IMR-90 (cell line): ENCODE results near the gene ACY1. TPM values are rescaled to one million over a fixed set of nuclear protein-coding genes. Genes with fewer than 3 reads are reported as not detected.

Source experiments
- ATAC-seq: fragments of 200-7000 bp; cut with Tn5 transposase; 2 replicates; pipeline ENCODE4 v1.9.1; 2020; ENCODE audit warnings: low read depth, mild to moderate bottlenecking, moderate library complexity
- BruUV-seq: library from RNA; stranded (reverse); fragments of 400-500 nt; replicated peaks from 2 replicates; lab custom pipeline; 2021; lab: Mats Ljungman, UMichigan
- CTCF ChIA-PET: fragments of 300-600 bp; formaldehyde crosslinking; extraction: SDS; loops from one replicate; lab custom pipeline; 2021; ENCODE audit warnings: antibody characterized with exemption; lab: Yijun Ruan, JAX
- POLR2A ChIA-PET: fragments of 300-600 bp; sonication (Branson Sonifier 250); formaldehyde crosslinking; loops from one replicate; lab custom pipeline; 2022; ENCODE audit warnings: antibody characterized with exemption; ENCODE audit not compliant: unreplicated experiment; lab: Charles Lee
- DNase-seq: peaks from one replicate; pipeline ENCODE4 v3.0.0; 2013
- H2AFZ ChIP-seq: replicated peaks from 2 replicates; pipeline ENCODE3; 2013; ENCODE audit warnings: low read length, mild to moderate bottlenecking; ENCODE audit not compliant: poor library complexity
- H2AK5ac ChIP-seq: 2 replicates; pipeline ENCODE4 v1.6.1; 2013; ENCODE audit warnings: low read depth, low read length, inconsistent platforms
- H2AK9ac ChIP-seq: replicated peaks from 2 replicates; pipeline ENCODE3; 2013; ENCODE audit warnings: mild to moderate bottlenecking, low read depth, low read length, moderate library complexity; ENCODE audit not compliant: poor library complexity
- H2BK120ac ChIP-seq: 2 replicates; pipeline ENCODE4 v1.6.1; 2013; ENCODE audit warnings: low read depth, low read length, inconsistent platforms
- H2BK15ac ChIP-seq: 3 replicates; pipeline ENCODE4 v1.6.1; 2013; ENCODE audit warnings: low read depth, low read length, inconsistent platforms
- H2BK20ac ChIP-seq: 2 replicates; pipeline ENCODE4 v1.6.1; 2013; ENCODE audit warnings: low read depth, mild to moderate bottlenecking, inconsistent platforms, low read length, moderate library complexity
- H2BK5ac ChIP-seq: 2 replicates; pipeline ENCODE4 v1.6.1; 2013; ENCODE audit warnings: mild to moderate bottlenecking, low read depth, low read length, inconsistent platforms; ENCODE audit not compliant: poor library complexity, severe bottlenecking
- H3K14ac ChIP-seq: replicated peaks from 2 replicates; pipeline ENCODE4 v1.6.1; 2013; ENCODE audit warnings: low read depth, low read length, inconsistent platforms
- H3K18ac ChIP-seq: 2 replicates; pipeline ENCODE4 v1.6.1; 2013; ENCODE audit warnings: low read depth, low read length, control low read depth
- H3K23ac ChIP-seq: 2 replicates; pipeline ENCODE4 v1.6.1; 2013; ENCODE audit warnings: low read depth, low read length, inconsistent platforms
- H3K27ac ChIP-seq: 2 replicates; pipeline ENCODE4 v1.5.1; 2013; ENCODE audit warnings: mild to moderate bottlenecking, control low read depth, low read length; ENCODE audit not compliant: insufficient read depth
- H3K27me3 ChIP-seq: 2 replicates; pipeline ENCODE4 v1.6.1; 2013; ENCODE audit warnings: low read length; ENCODE audit not compliant: control insufficient read depth, insufficient read depth
- H3K36me3 ChIP-seq: 2 replicates; pipeline ENCODE4 v1.6.1; 2013; ENCODE audit warnings: low read length, mixed read lengths; ENCODE audit not compliant: control insufficient read depth, insufficient read depth
- H3K4ac ChIP-seq: 2 replicates; pipeline ENCODE4 v1.6.1; 2013; ENCODE audit warnings: low read depth, low read length, inconsistent platforms
- H3K4me1 ChIP-seq: 2 replicates; pipeline ENCODE4 v1.6.1; 2013; ENCODE audit warnings: low read length, mixed read lengths; ENCODE audit not compliant: control insufficient read depth, insufficient read depth
- H3K4me2 ChIP-seq: 2 replicates; pipeline ENCODE4 v1.6.1; 2013; ENCODE audit warnings: low read depth, mild to moderate bottlenecking, control low read depth, low read length, moderate library complexity
- H3K4me3 ChIP-seq: 2 replicates; pipeline ENCODE4 v1.5.1; 2013; ENCODE audit warnings: low read depth, mild to moderate bottlenecking, control low read depth, low read length, moderate library complexity; ENCODE audit not compliant: insufficient read depth
- H3K56ac ChIP-seq: 2 replicates; pipeline ENCODE4 v1.6.1; 2013; ENCODE audit warnings: low read length, inconsistent platforms; ENCODE audit not compliant: insufficient read depth; ENCODE audit errors: extremely low read depth
- H3K79me1 ChIP-seq, 2 experiments: 2 replicates each; pipeline ENCODE4 v1.6.1; 2013; ENCODE audit warnings: low read length in 2 of 2, inconsistent platforms in 1 of 2, low read depth in 1 of 2
- H3K9ac ChIP-seq: 2 replicates; pipeline ENCODE4 v1.6.1; 2013; ENCODE audit warnings: low read depth, low read length, control low read depth
- H3K9me1 ChIP-seq: 2 replicates; pipeline ENCODE4 v1.6.1; 2013; ENCODE audit warnings: low read length, inconsistent platforms; ENCODE audit not compliant: insufficient read depth
- H3K9me3 ChIP-seq: 2 replicates; pipeline ENCODE4 v1.6.1; 2013; ENCODE audit warnings: low read length; ENCODE audit not compliant: control insufficient read depth, insufficient read depth
- H4K20me1 ChIP-seq: 2 replicates; pipeline ENCODE4 v1.6.1; 2013; ENCODE audit warnings: low read length, inconsistent platforms; ENCODE audit not compliant: insufficient read depth
- H4K5ac ChIP-seq: 2 replicates; pipeline ENCODE4 v1.6.1; 2013; ENCODE audit warnings: mild to moderate bottlenecking, low read depth, low read length, control low read depth
- H4K8ac ChIP-seq, 2 experiments: 2 replicates each; pipeline ENCODE4 v1.6.1; 2013; ENCODE audit warnings: low read depth in 2 of 2, low read length in 2 of 2, control low read depth in 1 of 2, inconsistent platforms in 1 of 2
- H4K91ac ChIP-seq: 2 replicates; pipeline ENCODE4 v1.6.1; 2013; ENCODE audit warnings: low read depth, low read length, inconsistent platforms; ENCODE audit not compliant: insufficient read depth
- BHLHE40 ChIP-seq: fragments of 150-350 bp; IDR thresholded peaks from 2 replicates; pipeline ENCODE4 v1.6.1; 2016; ENCODE audit warnings: mild to moderate bottlenecking, low read depth, low read length
- CEBPB ChIP-seq: IDR thresholded peaks from 2 replicates; pipeline ENCODE4 v1.6.1; 2012; ENCODE audit warnings: low read depth, low read length, improper control_type of control experiment
- CHD1 ChIP-seq: IDR thresholded peaks from 2 replicates; pipeline ENCODE4 v1.6.1; 2012; ENCODE audit warnings: low read depth, low read length, improper control_type of control experiment
- CTCF ChIP-seq: conservative IDR thresholded peaks from 2 replicates; pipeline ENCODE4 v1.5.1; 2012; ENCODE audit warnings: mild to moderate bottlenecking, low read depth, low read length, improper control_type of control experiment
- ELK1 ChIP-seq: fragments of 150-350 bp; IDR thresholded peaks from 2 replicates; pipeline ENCODE4 v1.6.1; 2016; ENCODE audit warnings: low read depth, mild to moderate bottlenecking, low read length, moderate library complexity, borderline replicate concordance
- MAFK ChIP-seq: IDR thresholded peaks from 2 replicates; pipeline ENCODE4 v1.6.1; 2012; ENCODE audit warnings: low read depth, low read length, improper control_type of control experiment
- MXI1 ChIP-seq: IDR thresholded peaks from 2 replicates; pipeline ENCODE4 v1.6.1; 2012; ENCODE audit warnings: low read depth, mild to moderate bottlenecking, low read length, moderate library complexity, borderline replicate concordance
- NFE2L2 ChIP-seq: fragments of 150-350 bp; IDR thresholded peaks from 2 replicates; pipeline ENCODE4 v1.6.1; 2016; ENCODE audit warnings: low read depth, mild to moderate bottlenecking, low read length
- POLR2A ChIP-seq: IDR thresholded peaks from 2 replicates; pipeline ENCODE4 v1.6.1; 2012; ENCODE audit warnings: mild to moderate bottlenecking, low read depth, low read length
- RAD21 ChIP-seq: IDR thresholded peaks from 2 replicates; pipeline ENCODE4 v1.6.1; 2012; ENCODE audit warnings: low read length, improper control_type of control experiment
- RCOR1 ChIP-seq: IDR thresholded peaks from 2 replicates; pipeline ENCODE4 v1.6.1; 2012; ENCODE audit warnings: mild to moderate bottlenecking, low read length, improper control_type of control experiment; ENCODE audit not compliant: insufficient replicate concordance
- RFX5 ChIP-seq: IDR thresholded peaks from 2 replicates; pipeline ENCODE4 v1.8.0; 2012; ENCODE audit warnings: low read depth, mild to moderate bottlenecking, low read length, moderate library complexity
- SMC3 ChIP-seq: fragments of 150-350 bp; IDR thresholded peaks from 2 replicates; pipeline ENCODE4 v1.6.1; 2016; ENCODE audit warnings: low read depth, mild to moderate bottlenecking, antibody characterized with exemption, low read length, moderate library complexity
- USF2 ChIP-seq: fragments of 150-350 bp; IDR thresholded peaks from 2 replicates; pipeline ENCODE4 v1.6.1; 2017; ENCODE audit warnings: mild to moderate bottlenecking, antibody characterized with exemption, low read length, low read depth
- WGBS, 2 experiments: methylation state at CpG; one replicate each; pipeline versions ENCODE4 v1.1.5 to v1.1.7; 2013; ENCODE audit warnings: missing lambda C conversion rate in 2 of 2; ENCODE audit not compliant: insufficient read length in 1 of 2; ENCODE audit errors: extremely low coverage in 2 of 2; 5-methylcytosine and 5-hydroxymethylcytosine counted together
- dilution Hi-C: fragments of 300-500 bp; cut with HindIII; formaldehyde crosslinking; loops from one replicate; pipeline ENCODE4 v1.14.3; 2018; ENCODE audit warnings: low sequenced_read_pairs; ENCODE audit not compliant: unreplicated experiment
- in situ Hi-C: fragments of 300-500 bp; cut with MboI; formaldehyde crosslinking; loops from 3 replicates; pipeline ENCODE4 v1.14.3; 2019; ENCODE audit warnings: low sequenced_read_pairs, inconsistent platforms, mixed read lengths
- intact Hi-C: fragments of 100-400 bp; cut with micrococcal nuclease; formaldehyde crosslinking; loops from 2 replicates; pipeline ENCODE4 v1.10.0; 2022
- polyA plus RNA-seq, 3 experiments: library from polyadenylated mRNA; depleted of rRNA; stranded (reverse); fragments of >200 nt; gene quantifications; 2 replicates each; pipeline ENCODE4 v1.2.3, GENCODE V29; 2012; ENCODE audit warnings: low replicate concordance in 1 of 3
- total RNA-seq: library from RNA; depleted of rRNA; stranded (reverse); fragments of >200 nt; gene quantifications from 2 replicates; pipeline ENCODE4 v1.2.3, GENCODE V29; 2012

ACY1 gene
- total and polyA plus RNA-seq, 2 of the 4 experiments (the other 2 are of a cell fraction): 22.0 to 47.1 TPM

GRCh38 chr3:51968170-51968775, 15.1 kb upstream of the ACY1 start:
- dilution Hi-C loops: no loop called here
- Histone ChIP-seq H4K20me1 (peaks cover 5% of the 10 kb centered on the region), H2BK20ac (no peak overlapping the region; the same call in 1 of the 2 replicates), H3K4me1 (peaks cover 25% of the 10 kb centered on the region), H3K56ac (peak overlapping the region; percentile 82; the same call in 1 of the 2 replicates), H3K23ac (peak overlapping the region; percentile 84), H3K18ac (no peak overlapping the region; the same call in 1 of the 2 replicates), H3K27me3 (no peaks in the 10 kb centered on the region), H3K4me2 (peak overlapping the region; percentile 88), H3K36me3 (no peaks in the 10 kb centered on the region; the same call in 1 of the 2 replicates), H3K9me1 (peaks cover 19% of the 10 kb centered on the region), H3K9ac (peak overlapping the region; percentile 72), H4K91ac (peak overlapping the region; percentile 76), H3K4me3 (peak overlapping the region; percentile 67), H2BK5ac (peak overlapping the region; percentile 84), H3K4ac (peak overlapping the region; percentile 95), H2AK9ac (peak overlapping the region; percentile 97), H3K9me3 (no peaks in the 10 kb centered on the region), H3K27ac (peak overlapping the region; percentile 88), H3K79me1 (peaks cover 33 to 61% of the 10 kb centered on the region in 2 experiments), H4K5ac (0 out of 2 replicates have a peak overlapping the region, but pooled peaks have one; percentile 3), H3K14ac (peak overlapping the region; percentile 85), H4K8ac (peak overlapping the region; percentile 86 to 87), H2AFZ (peak overlapping the region; percentile 95), H2BK120ac (peak overlapping the region; percentile 55), H2BK15ac (no peak overlapping the region; the same call in 1 of the 3 replicates), H2AK5ac (peak overlapping the region; percentile 97)
- DNase-seq (peak; percentile 18), ATAC-seq (peak; percentile 24)
- TF ChIP-seq CEBPB: no peak
- no peak for TF ChIP-seq USF2
- no peak for TF ChIP-seq MAFK
- TF ChIP-seq MXI1: no peak
- no peak for TF ChIP-seq SMC3
- TF ChIP-seq RFX5: no peak
- TF ChIP-seq CTCF: no peak
- TF ChIP-seq POLR2A: no peak
- no peak for TF ChIP-seq RAD21
- no peak for TF ChIP-seq ELK1
- TF ChIP-seq BHLHE40: no peak
- no peak for TF ChIP-seq RCOR1
- TF ChIP-seq NFE2L2: no peak
- no peak for TF ChIP-seq CHD1
- in situ Hi-C loops: loop anchor here (25.0 kb wide), 1 partner anchor 1631 kb away; the partner anchor contains the start of genes RASSF1, TUSC2 and ZMYND10
- CTCF ChIA-PET: no interaction called here
- BruUV-seq: no TSS peak
- intact Hi-C loops: no loop called here
- POLR2A ChIA-PET: interaction anchor here (0.6 kb wide), 2 partner anchors 15 to 331 kb away, joined by 8 to 10 read pairs; no protein-coding TSS in a partner anchor
- no CpG with 5 or more reads among the region's 11 CpGs for WGBS, 2 experiments
